Activated naive CD4-positive, alpha-beta T cell (primary cell): ENCODE measurements around the gene IKZF3.
A peak's percentile ranks its signal among the peaks of the same experiment; 100 is the strongest.
"Not testable (repeated sequence)": the region's sequence is repeated elsewhere in the genome, so short reads cannot be mapped to it uniquely, and the experiment has no call there.

ENCODE experiments used
- DNase-seq, 4 experiments: peaks; one replicate each; lab custom pipeline; 2025; lab: John Stamatoyannopoulos, UW

Gene IKZF3

GRCh38 chr17:39777534-39778365, 86.4 kb downstream of the IKZF3 start:
- no peak for DNase-seq

- DNase-seq: no peak
Observed at GRCh38 chr17:39776252-39776651, 87.9 kb downstream of the IKZF3 start.

- no peak for DNase-seq
Observed at GRCh38 chr17:39775031-39775430, 89.1 kb downstream of the IKZF3 start.

GRCh38 chr17:39774047-39774446, 90.1 kb downstream of the IKZF3 start:
- DNase-seq: no peak

GRCh38 chr17:39772987-39773934, 90.9 kb downstream of the IKZF3 start:
- DNase-seq: no peak

GRCh38 chr17:39772415-39772814, 91.7 kb downstream of the IKZF3 start:
- DNase-seq: no peak

- DNase-seq: peak in 1 of 4 experiments; percentile 37
Observed at GRCh38 chr17:39769974-39770587, 94.0 kb downstream of the IKZF3 start.

GRCh38 chr17:39767147-39767546, 97.0 kb downstream of the IKZF3 start:
- no peak for DNase-seq

- no peak for DNase-seq
Observed at GRCh38 chr17:39765766-39766165, 98.3 kb downstream of the IKZF3 start.

- DNase-seq: no peak
Observed at GRCh38 chr17:39765175-39765574, 98.9 kb downstream of the IKZF3 start.

- not testable (repeated sequence) for DNase-seq
Observed at GRCh38 chr17:39764171-39764570, 99.9 kb downstream of the IKZF3 start.

- DNase-seq: no peak
Observed at GRCh38 chr17:39763051-39763820, 100.9 kb downstream of the IKZF3 start.

- no peak for DNase-seq
Observed at GRCh38 chr17:39761861-39762496, 102.1 kb downstream of the IKZF3 start.

GRCh38 chr17:39759204-39759603, 104.9 kb downstream of the IKZF3 start:
- no peak for DNase-seq

- no peak for DNase-seq
Observed at GRCh38 chr17:39757931-39758873, 105.9 kb downstream of the IKZF3 start.

- no peak for DNase-seq
Observed at GRCh38 chr17:39757176-39757662, 106.9 kb downstream of the IKZF3 start.

GRCh38 chr17:39756380-39757079, 107.6 kb downstream of the IKZF3 start:
- no peak for DNase-seq

- peak in 2 of 4 experiments; percentile 37 to 43 for DNase-seq
Observed at GRCh38 chr17:39755554-39756379, 108.3 kb downstream of the IKZF3 start.
